K562 (cell line): ENCODE data around the gene DAB2IP. TPM values are rescaled to one million over a fixed set of nuclear protein-coding genes. Genes with fewer than 3 reads are reported as not detected.

Source experiments
- ATAC-seq: fragments of 200-7000 bp; cut with Tn5 transposase; 3 replicates; pipeline ENCODE4 v1.9.1; 2020; ENCODE audit warnings: moderate library complexity
- BruUV-seq: library from RNA; stranded (reverse); fragments of 400-500 nt; replicated peaks from 2 replicates; lab custom pipeline; 2021; lab: Mats Ljungman, UMichigan
- CTCF ChIA-PET: fragments of 300-600 bp; formaldehyde crosslinking; extraction: SDS; loops from one replicate; lab custom pipeline; 2021; ENCODE audit warnings: low intra/inter-chr PET ratio; lab: Yijun Ruan, JAX
- POLR2A ChIA-PET: fragments of 300-600, 350-650 bp; sonication (Branson Sonifier 250); formaldehyde crosslinking; extraction: SDS; loops from one replicate; lab custom pipeline; 2021; ENCODE audit warnings: antibody characterized with exemption, inconsistent platforms; lab: Yijun Ruan, JAX
- DNase-seq, 4 experiments: peaks; one replicate each; pipeline versions ENCODE4 v3.0.0 to v3.0.0-alpha.2; 2011 to 2018; ENCODE audit warnings: low spot score in 3 of 4, mixed read lengths in 3 of 4; ENCODE audit errors: extremely low read depth in 1 of 4
- FAIRE-seq: peaks from 2 replicates; lab custom pipeline; 2011; peaks lifted over from hg19 to GRCh38; lab: Jason Lieb, UNC
- H2AFZ ChIP-seq: 2 replicates; pipeline ENCODE4 v1.6.0; 2011; ENCODE audit warnings: low read depth, low read length, control low read depth, inconsistent platforms
- H3K27ac ChIP-seq: fragments of 200-600 bp; 3 replicates; pipeline ENCODE4 v1.8.0; 2011; ENCODE audit warnings: low read depth, mild to moderate bottlenecking, control low read depth, inconsistent platforms, low read length, moderate library complexity, mixed read lengths; ENCODE audit errors: extremely low read depth
- H3K27me3 ChIP-seq, 2 experiments: fragments of 300-600 bp in 1 of 2; 2 replicates in 1 of 2; 3 replicates in 1 of 2; pipeline versions ENCODE4 v1.6.0 to v1.8.0; 2011; ENCODE audit warnings: inconsistent platforms in 2 of 2, low read length in 2 of 2, mild to moderate bottlenecking in 1 of 2, mixed read lengths in 1 of 2, moderate library complexity in 1 of 2; ENCODE audit not compliant: control insufficient read depth in 2 of 2, insufficient read depth in 2 of 2
- H3K36me3 ChIP-seq: fragments of 300-600 bp; 3 replicates; pipeline ENCODE4 v1.8.0; 2011; ENCODE audit warnings: mild to moderate bottlenecking, low read length, inconsistent platforms; ENCODE audit not compliant: control insufficient read depth, insufficient read depth
- H3K4me1 ChIP-seq, 2 experiments: fragments of 200-600 bp in 1 of 2; replicated peaks in 1 of 2; 2 replicates in 1 of 2; 3 replicates in 1 of 2; pipeline versions ENCODE4 v1.5.1 to v1.8.0; 2011; ENCODE audit warnings: inconsistent platforms in 2 of 2, low read length in 2 of 2, mild to moderate bottlenecking in 1 of 2, mixed read lengths in 1 of 2, moderate library complexity in 1 of 2; ENCODE audit not compliant: control insufficient read depth in 2 of 2, insufficient read depth in 2 of 2
- H3K4me2 ChIP-seq: 2 replicates; pipeline ENCODE4 v1.6.1; 2011; ENCODE audit warnings: low read length, control low read depth, inconsistent platforms, mixed read lengths; ENCODE audit not compliant: insufficient read depth
- H3K4me3 ChIP-seq: fragments of 200-600 bp; sonication (generic), shearing (Covaris generic); 2 replicates; pipeline ENCODE4 v1.5.1; 2016; ENCODE audit warnings: control low read depth, inconsistent platforms
- H3K79me2 ChIP-seq: fragments of 200-600 bp; 3 replicates; pipeline ENCODE4 v1.8.0; 2011; ENCODE audit warnings: low read length, inconsistent platforms; ENCODE audit not compliant: control insufficient read depth, insufficient read depth
- H3K9ac ChIP-seq, 2 experiments: 2 replicates each; pipeline versions ENCODE4 v1.6.0 to v1.6.1; 2011; ENCODE audit warnings: low read depth in 2 of 2, low read length in 2 of 2, control low read depth in 1 of 2, inconsistent platforms in 1 of 2, mild to moderate bottlenecking in 1 of 2, mixed read lengths in 1 of 2; ENCODE audit not compliant: insufficient read depth in 1 of 2
- H3K9me1 ChIP-seq: one replicate; pipeline ENCODE4 v1.6.0; 2011; ENCODE audit warnings: inconsistent platforms, mild to moderate bottlenecking, low read length, moderate library complexity; ENCODE audit not compliant: control insufficient read depth, insufficient read depth
- H3K9me3 ChIP-seq: replicated peaks from 2 replicates; pipeline ENCODE4 v1.5.1; 2011; ENCODE audit warnings: low read depth, low read length, inconsistent platforms; ENCODE audit not compliant: control insufficient read depth, insufficient read depth
- H4K20me1 ChIP-seq: replicated peaks from 2 replicates; pipeline ENCODE4 v1.6.1; 2011; ENCODE audit warnings: low read length, inconsistent platforms, mixed read lengths; ENCODE audit not compliant: control insufficient read depth, insufficient read depth
- FOXP1 ChIP-seq: sonication (generic); formaldehyde crosslinking; IDR thresholded peaks from 2 replicates; pipeline ENCODE4 v1.8.0; 2022; ENCODE audit warnings: mild to moderate bottlenecking, missing genetic modification reagents
- KLF10 ChIP-seq: fragments of 250-450 bp; sonication (Bioruptor Pico); IDR thresholded peaks from 2 replicates; pipeline ENCODE4 v1.6.1; 2021; ENCODE audit warnings: matching md5 sums
- PURB ChIP-seq: sonication (generic); formaldehyde crosslinking; IDR thresholded peaks from 2 replicates; pipeline ENCODE4 v1.9.0; 2021; ENCODE audit warnings: low read depth, mild to moderate bottlenecking, missing genetic modification reagents
- SMAD1 ChIP-seq: fragments of 150-350 bp; IDR thresholded peaks from 2 replicates; pipeline ENCODE4 v1.6.1; 2014; ENCODE audit warnings: low read length, low read depth; ENCODE audit not compliant: partially characterized antibody
- WGBS: fragments of 100-300 bp; shearing (Covaris generic); methylation state at CpG from one replicate; pipeline ENCODE4 v1.1.6; 2016; ENCODE audit warnings: low coverage, mixed read lengths; ENCODE audit not compliant: insufficient coverage; ENCODE audit errors: missing lambda C conversion rate; 5-methylcytosine and 5-hydroxymethylcytosine counted together
- in situ Hi-C: fragments of 300-500 bp; cut with MboI; formaldehyde crosslinking; loops from 4 replicates; pipeline ENCODE4 v1.15.0; 2018; ENCODE audit warnings: inconsistent platforms, mixed read lengths
- intact Hi-C: fragments of 100-400 bp; cut with micrococcal nuclease; formaldehyde crosslinking; loops from 2 replicates; pipeline ENCODE4 v1.14.2; 2022
- polyA plus RNA-seq, 8 experiments: library from polyadenylated mRNA; depleted of rRNA in 4 of 8; stranded (reverse) in 5 of 8; unstranded in 3 of 8; fragments of >200 nt; fragmentation: Nextera tagmentation in 2 of 8; fragmentation: Illumina TruSeq in 1 of 8; extraction: Ambion mirVana in 2 of 8; extraction: Trizol in 1 of 8; gene quantifications; 2 replicates each; pipeline versions ENCODE4 v1.2.1 to v1.2.3, GENCODE V29; 2011 to 2014; ENCODE audit warnings: inconsistent platforms in 1 of 8, missing spikeins in 1 of 8
- total RNA-seq, 7 experiments: library from RNA; depleted of rRNA in 6 of 7; stranded (reverse); fragments of >200 nt in 6 of 7; fragmentation: Illumina TruSeq in 2 of 7; extraction: Trizol in 2 of 7; gene quantifications; 2 replicates each; pipeline versions ENCODE4 v1.2.1 to v1.2.3, GENCODE V29; 2011 to 2021; ENCODE audit warnings: low replicate concordance in 1 of 7
- TF ChIP-seq, protein P1 (sequence below): sonication (generic); formaldehyde crosslinking; IDR thresholded peaks from 2 replicates; pipeline ENCODE4 v1.8.1; 2023; ENCODE audit warnings: missing genetic modification reagents, mild to moderate bottlenecking, borderline replicate concordance
- TF ChIP-seq, protein P2 (sequence below): fragments of 450-650 bp; IDR thresholded peaks from 2 replicates; pipeline ENCODE4 v1.6.1; 2016; ENCODE audit warnings: borderline replicate concordance

The DAB2IP gene
- total and polyA plus RNA-seq, 9 of the 15 experiments (the other 6 are each of a cell fraction or from before 2014, with no cell fraction given) = 0.04 to 0.31 (median 0.08) TPM; not detected in 5

DNA sequence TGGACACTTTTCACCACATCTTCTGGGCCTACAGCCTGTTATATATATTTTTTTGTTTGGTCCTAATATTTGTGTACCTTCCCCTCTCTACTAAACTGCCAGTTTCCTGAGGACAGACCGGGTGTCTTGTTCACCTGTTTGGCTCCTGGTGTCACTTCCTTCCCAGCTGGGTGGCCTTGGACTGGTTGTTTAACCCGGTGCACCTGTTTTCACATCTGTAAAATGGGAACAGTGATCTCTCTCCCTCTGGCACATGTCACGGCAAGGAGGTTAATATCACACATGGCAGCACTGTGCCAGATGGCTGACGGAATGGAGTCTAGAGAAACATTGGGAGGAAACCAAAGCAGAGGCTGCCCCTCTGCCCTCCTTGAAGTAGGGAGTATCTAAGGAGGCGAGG, 79.7 kb downstream of the DAB2IP start (continued):
- TF ChIP-seq, protein P1, sequence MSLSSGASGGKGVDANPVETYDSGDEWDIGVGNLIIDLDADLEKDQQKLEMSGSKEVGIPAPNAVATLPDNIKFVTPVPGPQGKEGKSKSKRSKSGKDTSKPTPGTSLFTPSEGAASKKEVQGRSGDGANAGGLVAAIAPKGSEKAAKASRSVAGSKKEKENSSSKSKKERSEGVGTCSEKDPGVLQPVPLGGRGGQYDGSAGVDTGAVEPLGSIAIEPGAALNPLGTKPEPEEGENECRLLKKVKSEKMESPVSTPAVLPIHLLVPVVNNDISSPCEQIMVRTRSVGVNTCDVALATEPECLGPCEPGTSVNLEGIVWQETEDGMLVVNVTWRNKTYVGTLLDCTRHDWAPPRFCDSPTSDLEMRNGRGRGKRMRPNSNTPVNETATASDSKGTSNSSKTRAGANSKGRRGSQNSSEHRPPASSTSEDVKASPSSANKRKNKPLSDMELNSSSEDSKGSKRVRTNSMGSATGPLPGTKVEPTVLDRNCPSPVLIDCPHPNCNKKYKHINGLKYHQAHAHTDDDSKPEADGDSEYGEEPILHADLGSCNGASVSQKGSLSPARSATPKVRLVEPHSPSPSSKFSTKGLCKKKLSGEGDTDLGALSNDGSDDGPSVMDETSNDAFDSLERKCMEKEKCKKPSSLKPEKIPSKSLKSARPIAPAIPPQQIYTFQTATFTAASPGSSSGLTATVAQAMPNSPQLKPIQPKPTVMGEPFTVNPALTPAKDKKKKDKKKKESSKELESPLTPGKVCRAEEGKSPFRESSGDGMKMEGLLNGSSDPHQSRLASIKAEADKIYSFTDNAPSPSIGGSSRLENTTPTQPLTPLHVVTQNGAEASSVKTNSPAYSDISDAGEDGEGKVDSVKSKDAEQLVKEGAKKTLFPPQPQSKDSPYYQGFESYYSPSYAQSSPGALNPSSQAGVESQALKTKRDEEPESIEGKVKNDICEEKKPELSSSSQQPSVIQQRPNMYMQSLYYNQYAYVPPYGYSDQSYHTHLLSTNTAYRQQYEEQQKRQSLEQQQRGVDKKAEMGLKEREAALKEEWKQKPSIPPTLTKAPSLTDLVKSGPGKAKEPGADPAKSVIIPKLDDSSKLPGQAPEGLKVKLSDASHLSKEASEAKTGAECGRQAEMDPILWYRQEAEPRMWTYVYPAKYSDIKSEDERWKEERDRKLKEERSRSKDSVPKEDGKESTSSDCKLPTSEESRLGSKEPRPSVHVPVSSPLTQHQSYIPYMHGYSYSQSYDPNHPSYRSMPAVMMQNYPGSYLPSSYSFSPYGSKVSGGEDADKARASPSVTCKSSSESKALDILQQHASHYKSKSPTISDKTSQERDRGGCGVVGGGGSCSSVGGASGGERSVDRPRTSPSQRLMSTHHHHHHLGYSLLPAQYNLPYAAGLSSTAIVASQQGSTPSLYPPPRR (CRISPR knock-in tag) = no peak
- TF ChIP-seq FOXP1 (CRISPR knock-in tag) (no peak), KLF10 (CRISPR knock-in tag) (no peak), SMAD1 (no peak)
- TF ChIP-seq, all 486 proteins: peak for 0

DNA sequence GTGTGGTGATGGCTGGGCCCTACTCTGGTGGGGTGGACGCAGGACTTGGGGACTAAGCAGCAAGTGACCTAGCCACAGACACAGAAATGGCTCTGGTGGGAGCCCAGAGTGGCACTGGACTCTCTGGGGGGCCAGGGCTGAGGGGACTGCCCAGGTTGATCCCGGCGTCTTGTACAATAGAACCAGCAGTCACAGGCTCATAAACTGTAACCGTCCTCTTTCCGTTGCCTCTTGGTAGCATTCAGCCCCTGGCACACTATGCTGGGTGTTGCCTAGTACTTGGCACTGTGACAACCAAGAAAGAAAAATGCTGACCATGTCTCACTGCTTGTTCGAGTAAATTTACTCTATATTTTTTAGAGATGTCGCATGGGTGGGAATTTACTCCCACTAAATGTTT, 80.5 kb downstream of the DAB2IP start:
- DNase-seq (no peak), FAIRE-seq (no peak), ATAC-seq (no peak)
- Histone ChIP-seq H3K9me1 (no peaks in the 10 kb centered on the region), H3K9me3 (no peaks in the 10 kb centered on the region), H4K20me1 (no peaks in the 10 kb centered on the region; the same call in 1 of the 2 replicates), H3K79me2 (no peaks in the 10 kb centered on the region), H3K36me3 (no peaks in the 10 kb centered on the region), H3K4me1 (peaks cover 0 to 3% of the 10 kb centered on the region in 2 experiments; a peak in 1 of 5 replicates), H3K9ac (no peak overlapping the region), H3K27ac (no peak overlapping the region), H3K4me2 (no peak overlapping the region), H3K27me3 (peaks cover 10 to 71% of the 10 kb centered on the region in 2 experiments; a peak in 3 of 5 replicates), H2AFZ (no peak overlapping the region), H3K4me3 (no peak overlapping the region)
- no TSS peak for BruUV-seq
- ChIA-PET CTCF (no interaction called here), POLR2A (interaction anchor here (0.6 kb wide), 1 partner anchor 470 kb away, joined by 3 read pairs; no protein-coding TSS in a partner anchor)
- intact Hi-C loops = no loop called here
- in situ Hi-C loops = no loop called here
- 2% methylated on average over 7 of the region's 7 CpGs for WGBS
- TF ChIP-seq, protein P2, sequence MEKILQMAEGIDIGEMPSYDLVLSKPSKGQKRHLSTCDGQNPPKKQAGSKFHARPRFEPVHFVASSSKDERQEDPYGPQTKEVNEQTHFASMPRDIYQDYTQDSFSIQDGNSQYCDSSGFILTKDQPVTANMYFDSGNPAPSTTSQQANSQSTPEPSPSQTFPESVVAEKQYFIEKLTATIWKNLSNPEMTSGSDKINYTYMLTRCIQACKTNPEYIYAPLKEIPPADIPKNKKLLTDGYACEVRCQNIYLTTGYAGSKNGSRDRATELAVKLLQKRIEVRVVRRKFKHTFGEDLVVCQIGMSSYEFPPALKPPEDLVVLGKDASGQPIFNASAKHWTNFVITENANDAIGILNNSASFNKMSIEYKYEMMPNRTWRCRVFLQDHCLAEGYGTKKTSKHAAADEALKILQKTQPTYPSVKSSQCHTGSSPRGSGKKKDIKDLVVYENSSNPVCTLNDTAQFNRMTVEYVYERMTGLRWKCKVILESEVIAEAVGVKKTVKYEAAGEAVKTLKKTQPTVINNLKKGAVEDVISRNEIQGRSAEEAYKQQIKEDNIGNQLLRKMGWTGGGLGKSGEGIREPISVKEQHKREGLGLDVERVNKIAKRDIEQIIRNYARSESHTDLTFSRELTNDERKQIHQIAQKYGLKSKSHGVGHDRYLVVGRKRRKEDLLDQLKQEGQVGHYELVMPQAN = no peak
- TF ChIP-seq PURB (CRISPR knock-in tag) = no peak
